Measurements from ENCODE around the gene HSPA1A.

The HSPA1A gene

GRCh38 chr6:31792761-31793171 is 22.6 kb upstream of the HSPA1A start:
- TF ChIP-seq CREB1 (IDR thresholded peaks at IDR 0.05; ENCODE audit: low read depth) (no peak), TAF1 (IDR thresholded peaks at IDR 0.05; ENCODE audit: low read depth) (no peak), TEAD4 (IDR thresholded peaks at IDR 0.05) (no peak), USF1 (IDR thresholded peaks at IDR 0.05) (no peak), YY1 (IDR thresholded peaks at IDR 0.05; ENCODE audit: low read depth) (no peak), EGR1 (IDR thresholded peaks at IDR 0.05) (no peak), ZBTB7A (IDR thresholded peaks at IDR 0.05; ENCODE audit: low read depth) (no peak), REST (IDR thresholded peaks at IDR 0.05; ENCODE audit: low read depth) (no peak), TCF12 (IDR thresholded peaks at IDR 0.05; ENCODE audit: low read depth) (no peak), CEBPB (IDR thresholded peaks at IDR 0.05) (no peak), RAD21 (IDR thresholded peaks at IDR 0.05; ENCODE audit: low read depth) (no peak), NFIC (IDR thresholded peaks at IDR 0.05) (no peak), MAX (IDR thresholded peaks at IDR 0.05) (no peak), FOXM1 (IDR thresholded peaks at IDR 0.05; ENCODE audit: borderline replicate concordance, low read depth) (no peak), EP300 (IDR thresholded peaks at IDR 0.05; ENCODE audit: borderline replicate concordance) (no peak)

GRCh38 chr6:31794294-31794865 is 21.0 kb upstream of the HSPA1A start:
- TF ChIP-seq CEBPB (IDR thresholded peaks at IDR 0.05) = no peak
- TF ChIP-seq EP300 (IDR thresholded peaks at IDR 0.05; ENCODE audit: borderline replicate concordance) = no peak

GRCh38 chr6:31794866-31795615 is 20.3 kb upstream of the HSPA1A start:
- TF ChIP-seq FOXM1 (IDR thresholded peaks at IDR 0.05; ENCODE audit: borderline replicate concordance, low read depth) = no peak
- TF ChIP-seq ZBTB7A (IDR thresholded peaks at IDR 0.05; ENCODE audit: low read depth) = peak; percentile 79

DNA sequence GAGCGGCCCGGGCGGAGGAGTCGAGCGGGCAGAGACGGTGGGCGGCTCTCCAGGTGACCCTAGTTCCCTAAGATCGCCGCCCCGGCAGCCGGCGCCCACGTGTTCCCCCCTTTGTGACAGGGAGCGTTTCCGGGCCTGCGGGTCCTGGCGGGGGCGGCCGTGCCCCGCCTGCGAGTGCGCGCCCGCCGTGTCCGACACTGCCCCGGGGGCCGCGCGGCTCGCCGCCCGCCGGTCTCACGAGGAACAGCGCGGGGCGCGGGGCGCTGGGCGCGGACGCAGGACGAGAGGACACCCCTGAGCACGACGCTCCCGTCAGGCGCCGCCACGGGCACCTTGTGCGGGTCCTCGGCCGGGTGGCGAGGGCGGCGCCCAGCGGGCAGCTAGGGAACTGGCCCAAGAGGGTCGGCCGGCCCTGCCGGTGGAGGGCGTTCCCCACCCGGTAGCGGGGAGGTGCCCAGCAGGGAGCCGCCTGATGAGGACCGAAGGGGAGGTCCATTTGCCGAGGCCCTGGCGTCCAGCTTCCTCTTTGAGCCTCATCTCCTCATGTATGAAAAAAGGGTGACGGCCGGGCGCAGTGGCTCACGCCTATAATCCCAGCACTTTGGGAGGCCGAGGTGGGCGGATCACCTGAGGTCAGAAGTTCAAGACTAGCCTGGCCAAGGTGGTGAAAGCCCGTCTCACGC is 19.6 kb upstream of the HSPA1A start, which contains the start of gene VARS1:
Gene VARS1 (minus strand): TSS at position 137 of the 683 bp plus-strand sequence. CDS start 535 bp downstream, outside the sequence.
- TF ChIP-seq REST (IDR thresholded peaks at IDR 0.05; ENCODE audit: low read depth) (no peak), CEBPB (IDR thresholded peaks at IDR 0.05) (no peak), TAF1 (IDR thresholded peaks at IDR 0.05; ENCODE audit: low read depth) (peak; percentile 70), RAD21 (IDR thresholded peaks at IDR 0.05; ENCODE audit: low read depth) (peak; percentile 72), YY1 (IDR thresholded peaks at IDR 0.05; ENCODE audit: low read depth) (no peak), TEAD4 (IDR thresholded peaks at IDR 0.05) (no peak; the same call in 1 of the 2 replicates), EGR1 (IDR thresholded peaks at IDR 0.05) (peak; percentile 64; the same call in 1 of the 2 replicates), MAX (IDR thresholded peaks at IDR 0.05) (peak; percentile 95), CREB1 (IDR thresholded peaks at IDR 0.05; ENCODE audit: low read depth) (no peak), TCF12 (IDR thresholded peaks at IDR 0.05; ENCODE audit: low read depth) (no peak), ZBTB7A (IDR thresholded peaks at IDR 0.05; ENCODE audit: low read depth) (no peak), USF1 (IDR thresholded peaks at IDR 0.05) (peak; percentile 79), NFIC (IDR thresholded peaks at IDR 0.05) (0 out of 2 replicates have a peak, but pooled peaks have one; percentile 8), FOXM1 (IDR thresholded peaks at IDR 0.05; ENCODE audit: borderline replicate concordance, low read depth) (no peak), EP300 (IDR thresholded peaks at IDR 0.05; ENCODE audit: borderline replicate concordance) (peak; percentile 29; the same call in 1 of the 2 replicates)

DNA sequence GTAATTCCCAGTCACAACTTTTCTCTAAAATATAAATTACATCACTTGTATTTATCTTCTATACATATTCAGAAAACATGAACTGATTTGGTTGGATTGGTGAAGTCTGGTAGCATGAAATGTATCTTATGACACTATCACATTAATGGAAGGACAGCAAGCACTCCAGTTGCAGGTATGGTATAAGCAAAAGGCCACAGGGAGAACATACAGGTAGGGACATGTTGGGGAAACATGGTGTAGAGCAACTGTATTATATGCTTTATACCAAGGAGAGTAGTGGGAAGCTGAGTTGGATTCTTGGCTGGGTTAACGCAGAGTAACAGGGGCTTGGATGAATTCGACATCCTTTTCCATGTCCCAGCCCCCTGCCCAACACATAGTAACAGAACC is 18.4 kb upstream of the HSPA1A start:
- TF ChIP-seq NFIC (IDR thresholded peaks at IDR 0.05) (no peak), CREB1 (IDR thresholded peaks at IDR 0.05; ENCODE audit: low read depth) (no peak), RAD21 (IDR thresholded peaks at IDR 0.05; ENCODE audit: low read depth) (no peak), CEBPB (IDR thresholded peaks at IDR 0.05) (no peak), TCF12 (IDR thresholded peaks at IDR 0.05; ENCODE audit: low read depth) (no peak), YY1 (IDR thresholded peaks at IDR 0.05; ENCODE audit: low read depth) (no peak)
